AG09309 (cell line): Measurements from ENCODE around the gene HAO2.

Experiments used
- DNase-seq: peaks from one replicate; pipeline ENCODE4 v3.0.0-alpha.2; 2010; ENCODE audit warnings: low read depth
- H3K4me3 ChIP-seq: 2 replicates; pipeline ENCODE4 v1.5.1; 2011; ENCODE audit warnings: mild to moderate bottlenecking, low read depth, low read length, moderate library complexity; ENCODE audit not compliant: control insufficient read depth
- CTCF ChIP-seq: IDR thresholded peaks from 2 replicates; pipeline ENCODE4 v1.5.1; 2011; ENCODE audit warnings: mild to moderate bottlenecking, low read depth, low read length, inconsistent platforms; ENCODE audit not compliant: insufficient read depth, control insufficient read depth; ENCODE audit errors: missing control alignments

HAO2 gene

GRCh38 chr1:119385650-119386049 is 17.1 kb downstream of the HAO2 start:
- no peak for DNase-seq
- no peak overlapping the region for H3K4me3 ChIP-seq
- TF ChIP-seq CTCF = no peak

GRCh38 chr1:119387858-119388257 is 19.3 kb downstream of the HAO2 start:
- no peak for DNase-seq
- TF ChIP-seq CTCF = no peak
- no peak overlapping the region for H3K4me3 ChIP-seq

DNA sequence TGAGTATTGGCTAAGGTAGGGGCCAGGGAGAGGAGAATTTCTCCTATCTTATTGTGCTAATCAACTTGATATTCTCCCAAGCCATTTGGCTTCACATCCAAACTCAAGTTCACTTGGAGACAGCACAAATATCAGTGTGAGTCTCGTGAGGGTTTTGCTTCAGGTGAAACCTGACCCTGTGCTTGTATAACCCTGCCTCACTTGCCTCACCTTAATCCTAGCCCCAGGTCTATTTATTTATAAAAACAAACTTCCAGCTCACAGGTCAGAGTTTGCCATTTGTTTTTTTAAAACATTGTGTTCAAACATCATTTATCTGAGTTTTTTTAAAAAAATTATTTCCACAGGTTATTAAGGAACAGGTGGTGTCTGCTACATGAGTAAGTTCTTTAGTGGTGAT is 19.9 kb downstream of the HAO2 start:
- DNase-seq = no peak
- TF ChIP-seq CTCF = no peak
- no peak overlapping the region for H3K4me3 ChIP-seq

DNA sequence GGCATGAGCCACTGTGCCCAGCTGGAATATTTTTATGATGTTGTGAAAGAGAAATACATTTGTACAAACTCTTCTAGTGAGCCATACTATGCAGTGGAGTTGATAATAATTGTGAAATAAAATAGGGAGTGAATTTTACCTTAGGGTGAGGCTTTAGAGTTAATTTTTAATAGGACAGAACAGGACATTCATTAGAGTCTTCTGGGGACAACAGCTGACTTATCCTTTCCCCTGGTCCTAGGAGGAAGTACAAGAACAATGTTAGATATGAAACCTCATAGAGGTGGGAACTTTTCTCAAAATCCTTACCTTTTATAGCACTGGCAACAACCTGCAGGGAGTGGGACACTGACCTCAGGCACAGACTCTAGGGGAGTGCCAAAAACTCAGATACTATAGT is 21.9 kb downstream of the HAO2 start:
- no peak overlapping the region for H3K4me3 ChIP-seq
- no peak for DNase-seq
- TF ChIP-seq CTCF = no peak

DNA sequence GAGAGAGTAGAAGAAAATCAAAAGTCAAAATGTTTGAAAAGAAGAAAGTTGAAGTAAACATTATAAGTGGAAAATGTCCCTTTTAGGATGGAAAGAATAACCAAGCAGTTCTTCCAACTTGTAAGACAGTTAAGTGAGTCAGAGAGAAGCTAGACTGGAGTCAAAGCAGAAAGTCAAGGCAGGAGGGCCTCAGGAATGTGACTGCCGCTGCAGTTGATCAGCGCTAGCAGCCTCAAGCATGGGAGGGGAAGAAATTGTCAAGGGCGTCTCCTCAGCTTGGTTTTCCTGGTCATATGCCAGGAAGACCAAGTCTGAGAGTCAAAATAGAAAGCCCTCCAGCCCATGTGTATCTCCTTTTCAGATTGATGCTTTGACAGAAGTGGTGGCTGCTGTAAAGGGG is 23.2 kb downstream of the HAO2 start:
- DNase-seq = no peak
- no peak overlapping the region for H3K4me3 ChIP-seq
- TF ChIP-seq CTCF = no peak

GRCh38 chr1:119394085-119394484 is 25.5 kb downstream of the HAO2 start:
- H3K4me3 ChIP-seq = no peak overlapping the region
- TF ChIP-seq CTCF = no peak
- DNase-seq = no peak

- no peak for TF ChIP-seq CTCF
- no peak for DNase-seq
- no peak overlapping the region for H3K4me3 ChIP-seq
These were observed 28.4 kb downstream of the HAO2 start for GRCh38 chr1:119396982-119397381.
